Parathyroid adenoma (tissue), 2 donors: Measurements from ENCODE around the gene MAT1A.

Experiments
- H2AFZ ChIP-seq: fragments of 300-600 bp; sonication (generic); one replicate; pipeline ENCODE4 v1.7.0; 2017; ENCODE audit warnings: antibody characterized with exemption, mild to moderate bottlenecking
- H3K27ac ChIP-seq: fragments of 300-600 bp; sonication (generic); one replicate; pipeline ENCODE4 v1.7.0; 2017
- H3K27me3 ChIP-seq: fragments of 300-600 bp; sonication (generic); one replicate; pipeline ENCODE4 v1.7.0; 2017; ENCODE audit warnings: low read length; ENCODE audit not compliant: control insufficient read depth, insufficient read depth
- H3K36me3 ChIP-seq: fragments of 300-600 bp; sonication (generic); one replicate; pipeline ENCODE4 v1.7.0; 2017; ENCODE audit warnings: low read length; ENCODE audit not compliant: control insufficient read depth, insufficient read depth
- H3K4me1 ChIP-seq: fragments of 300-600 bp; sonication (generic); one replicate; pipeline ENCODE4 v1.7.0; 2017; ENCODE audit warnings: control low read depth
- H3K4me2 ChIP-seq: fragments of 300-600 bp; sonication (generic); one replicate; pipeline ENCODE4 v1.7.0; 2017; ENCODE audit warnings: low read length
- H3K4me3 ChIP-seq: fragments of 300-600 bp; sonication (generic); one replicate; pipeline ENCODE4 v1.7.0; 2017; ENCODE audit warnings: low read depth, low read length
- H3K79me2 ChIP-seq: fragments of 300-600 bp; sonication (generic); one replicate; pipeline ENCODE4 v1.7.0; 2017; ENCODE audit warnings: control low read depth
- H3K9ac ChIP-seq: fragments of 300-600 bp; sonication (generic); one replicate; pipeline ENCODE4 v1.7.0; 2017; ENCODE audit warnings: mild to moderate bottlenecking
- H3K9me3 ChIP-seq: fragments of 300-600 bp; sonication (generic); one replicate; pipeline ENCODE4 v1.7.0; 2017; ENCODE audit warnings: low read length; ENCODE audit not compliant: control insufficient read depth
- TF ChIP-seq, protein P1 (sequence below): fragments of 300-600 bp; sonication (generic); IDR thresholded peaks from one replicate; pipeline ENCODE4 v1.7.0; 2017; ENCODE audit warnings: antibody characterized with exemption, mild to moderate bottlenecking
- donor health status: primary hyperparathyroidism.

The MAT1A gene

DNA sequence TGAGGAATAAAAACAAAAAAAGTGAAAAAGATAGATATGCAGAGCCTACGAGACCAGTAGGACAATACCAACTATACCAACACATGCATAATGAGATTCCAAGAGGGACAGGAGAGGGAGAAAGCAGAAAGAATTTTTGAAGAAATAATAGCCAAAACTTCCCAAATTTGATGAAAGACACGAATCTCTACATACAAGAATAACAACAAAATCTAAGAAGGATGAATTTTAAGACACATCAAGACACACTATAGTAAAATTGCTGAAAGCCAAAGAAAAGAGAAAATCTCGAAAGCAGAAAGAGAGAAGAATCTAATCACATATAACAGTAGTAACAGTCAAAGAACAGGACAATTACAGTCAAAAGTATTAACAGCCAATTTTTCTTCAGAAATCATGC lies 7.5 kb upstream of the MAT1A start:
- Histone ChIP-seq H3K4me1 (no peaks in the 10 kb centered on the region), H3K36me3 (peaks cover 3% of the 10 kb centered on the region), H3K27me3 (no peaks in the 10 kb centered on the region), H3K4me2 (no peak overlapping the region), H2AFZ (no peak overlapping the region), H3K27ac (no peak overlapping the region), H3K9me3 (no peaks in the 10 kb centered on the region), H3K4me3 (no peak overlapping the region), H3K79me2 (no peaks in the 10 kb centered on the region), H3K9ac (no peak overlapping the region)
- TF ChIP-seq, protein P1, sequence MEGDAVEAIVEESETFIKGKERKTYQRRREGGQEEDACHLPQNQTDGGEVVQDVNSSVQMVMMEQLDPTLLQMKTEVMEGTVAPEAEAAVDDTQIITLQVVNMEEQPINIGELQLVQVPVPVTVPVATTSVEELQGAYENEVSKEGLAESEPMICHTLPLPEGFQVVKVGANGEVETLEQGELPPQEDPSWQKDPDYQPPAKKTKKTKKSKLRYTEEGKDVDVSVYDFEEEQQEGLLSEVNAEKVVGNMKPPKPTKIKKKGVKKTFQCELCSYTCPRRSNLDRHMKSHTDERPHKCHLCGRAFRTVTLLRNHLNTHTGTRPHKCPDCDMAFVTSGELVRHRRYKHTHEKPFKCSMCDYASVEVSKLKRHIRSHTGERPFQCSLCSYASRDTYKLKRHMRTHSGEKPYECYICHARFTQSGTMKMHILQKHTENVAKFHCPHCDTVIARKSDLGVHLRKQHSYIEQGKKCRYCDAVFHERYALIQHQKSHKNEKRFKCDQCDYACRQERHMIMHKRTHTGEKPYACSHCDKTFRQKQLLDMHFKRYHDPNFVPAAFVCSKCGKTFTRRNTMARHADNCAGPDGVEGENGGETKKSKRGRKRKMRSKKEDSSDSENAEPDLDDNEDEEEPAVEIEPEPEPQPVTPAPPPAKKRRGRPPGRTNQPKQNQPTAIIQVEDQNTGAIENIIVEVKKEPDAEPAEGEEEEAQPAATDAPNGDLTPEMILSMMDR: no peak

DNA sequence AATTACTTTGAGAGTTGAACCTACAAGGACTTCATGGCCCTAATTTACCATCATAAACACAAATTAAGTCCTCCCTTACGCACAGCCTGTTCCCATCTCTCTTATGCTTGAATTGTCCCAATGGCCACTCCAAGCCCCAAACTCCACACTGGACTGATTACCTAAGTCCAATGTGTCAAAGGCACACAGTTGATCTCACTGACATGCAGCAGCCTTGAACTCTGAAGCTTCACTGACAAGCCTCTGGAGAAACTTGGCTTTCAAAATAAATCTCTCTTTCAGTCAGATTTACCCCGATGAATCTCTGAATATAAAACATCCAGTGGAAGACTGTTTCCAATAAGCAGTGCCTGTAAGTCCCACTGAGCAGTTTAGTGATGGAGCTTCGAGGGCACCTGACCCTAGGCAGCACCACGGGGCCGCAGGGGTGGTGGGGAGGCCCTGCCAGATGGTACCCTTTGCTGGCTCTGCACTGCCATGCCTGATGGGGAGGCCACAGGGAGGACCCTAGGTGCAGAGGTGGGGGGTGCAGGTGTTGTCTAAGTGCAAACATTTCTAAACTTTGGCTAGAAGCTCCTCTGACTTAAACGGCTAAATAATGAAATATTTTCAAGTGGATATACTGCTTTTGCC lies 3.3 kb upstream of the MAT1A start:
- Histone ChIP-seq H2AFZ (no peak overlapping the region), H3K9me3 (no peaks in the 10 kb centered on the region), H3K36me3 (no peaks in the 10 kb centered on the region), H3K4me1 (peaks cover 3% of the 10 kb centered on the region), H3K79me2 (no peaks in the 10 kb centered on the region), H3K4me2 (no peak overlapping the region), H3K27me3 (no peaks in the 10 kb centered on the region), H3K4me3 (no peak overlapping the region), H3K9ac (no peak overlapping the region), H3K27ac (no peak overlapping the region)
- TF ChIP-seq, protein P1: no peak

DNA sequence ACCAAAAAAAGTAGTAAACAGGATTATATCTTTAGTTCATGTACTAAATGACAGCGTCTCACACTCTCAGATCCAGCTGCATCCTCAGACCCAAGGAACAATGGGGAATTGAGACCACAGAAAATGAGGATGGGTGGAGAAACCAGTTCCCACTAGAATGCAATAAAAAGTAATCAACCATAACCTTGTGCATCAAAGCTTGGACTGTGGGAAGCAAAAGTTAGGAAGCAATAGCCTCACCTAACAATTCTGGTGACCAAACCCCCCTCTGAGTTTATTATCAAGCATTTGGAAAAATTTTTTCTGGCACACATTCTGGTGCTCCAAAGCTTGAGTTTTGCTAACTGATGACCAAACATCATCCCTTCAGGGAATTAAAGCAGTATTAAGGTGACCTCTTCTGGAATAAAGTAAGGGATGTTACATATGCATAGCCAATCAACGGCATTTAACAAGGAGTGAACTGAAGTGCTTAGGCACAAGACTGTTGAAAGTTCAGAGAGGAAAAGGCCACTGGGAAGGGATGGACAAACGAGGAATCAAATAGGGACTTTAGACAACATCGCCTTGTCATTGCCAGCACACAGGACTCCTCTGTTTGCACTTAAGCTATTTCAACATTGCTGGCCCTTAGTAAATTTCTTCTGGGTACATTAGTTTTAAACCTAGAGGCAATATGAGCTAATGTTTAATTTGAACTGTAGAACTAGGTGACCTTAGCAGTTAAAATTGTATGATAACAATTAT lies 1.2 kb upstream of the MAT1A start:
- TF ChIP-seq, protein P1: no peak
- no peaks in the 10 kb centered on the region for H3K36me3 ChIP-seq
- H3K9me3 ChIP-seq: no peaks in the 10 kb centered on the region
- no peak overlapping the region for H2AFZ ChIP-seq
- no peak overlapping the region for H3K4me2 ChIP-seq
- H3K9ac ChIP-seq: no peak overlapping the region
- no peaks in the 10 kb centered on the region for H3K27me3 ChIP-seq
- no peaks in the 10 kb centered on the region for H3K79me2 ChIP-seq
- no peak overlapping the region for H3K27ac ChIP-seq
- H3K4me1 ChIP-seq: peaks cover 3% of the 10 kb centered on the region
- no peak overlapping the region for H3K4me3 ChIP-seq

DNA sequence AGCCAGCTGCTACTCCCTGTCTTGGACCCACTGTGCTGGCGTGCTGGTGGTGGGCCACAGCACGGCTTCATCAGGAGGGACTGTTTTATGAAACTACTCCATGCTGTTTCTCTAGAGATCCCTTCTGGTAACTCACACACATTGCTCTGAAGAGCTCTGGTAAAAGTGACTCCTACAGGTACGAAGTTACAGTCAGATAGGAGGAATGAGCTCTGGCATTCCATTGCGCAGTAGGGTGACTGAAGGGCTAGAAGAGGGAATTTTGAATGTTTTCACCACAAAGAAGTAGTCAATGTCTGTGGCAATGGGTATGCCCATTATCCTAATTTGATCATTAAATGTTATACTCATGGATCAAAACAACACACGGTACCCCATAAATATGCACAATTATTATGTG lies 609 bp downstream of the MAT1A start:
- no peaks in the 10 kb centered on the region for H3K79me2 ChIP-seq
- H3K27ac ChIP-seq: no peak overlapping the region
- H3K4me1 ChIP-seq: peaks cover 3% of the 10 kb centered on the region
- no peak overlapping the region for H2AFZ ChIP-seq
- H3K36me3 ChIP-seq: no peaks in the 10 kb centered on the region
- TF ChIP-seq, protein P1: no peak
- H3K9ac ChIP-seq: no peak overlapping the region
- no peak overlapping the region for H3K4me3 ChIP-seq
- H3K27me3 ChIP-seq: no peaks in the 10 kb centered on the region
- no peaks in the 10 kb centered on the region for H3K9me3 ChIP-seq
- H3K4me2 ChIP-seq: no peak overlapping the region
